Central memory CD8-positive, alpha-beta T cell (primary cell): ENCODE measurements around the gene INO80.
"Not testable (repeated sequence)": the region's sequence is repeated elsewhere in the genome, so short reads cannot be mapped to it uniquely, and the experiment has no call there.

ENCODE experiments used
- ATAC-seq: fragments of 150-1000 bp; cut with Tn5 transposase; replicated peaks from 2 replicates; pipeline ENCODE4 v1.10.0; 2022; ENCODE audit warnings: mild to moderate bottlenecking, moderate FRiP score, moderate number of reproducible peaks; ENCODE audit not compliant: poor library complexity, severe bottlenecking; ENCODE audit errors: extremely low read depth
- DNase-seq, 2 donors: peaks; one replicate each; pipeline ENCODE4 v3.0.0; 2021; ENCODE audit warnings: low spot score in 2 of 2
- H3K27ac Mint-ChIP-seq: one replicate; pipeline ENCODE4 v1.8.0; 2022; ENCODE audit warnings: low read depth, mild to moderate bottlenecking, moderate library complexity, mixed read lengths
- H3K27me3 Mint-ChIP-seq: one replicate; pipeline ENCODE4 v1.8.0; 2022; ENCODE audit warnings: mixed read lengths
- H3K36me3 Mint-ChIP-seq: one replicate; pipeline ENCODE4 v1.8.0; 2022; ENCODE audit warnings: mild to moderate bottlenecking, moderate library complexity, mixed read lengths; ENCODE audit not compliant: insufficient read depth
- H3K4me1 Mint-ChIP-seq: one replicate; pipeline ENCODE4 v1.8.0; 2022; ENCODE audit warnings: mixed read lengths
- H3K4me3 Mint-ChIP-seq: one replicate; pipeline ENCODE4 v1.8.0; 2022; ENCODE audit warnings: mild to moderate bottlenecking, moderate library complexity, mixed read lengths
- H3K9me3 Mint-ChIP-seq: one replicate; pipeline ENCODE4 v1.8.0; 2022; ENCODE audit warnings: mixed read lengths

Gene INO80

DNA sequence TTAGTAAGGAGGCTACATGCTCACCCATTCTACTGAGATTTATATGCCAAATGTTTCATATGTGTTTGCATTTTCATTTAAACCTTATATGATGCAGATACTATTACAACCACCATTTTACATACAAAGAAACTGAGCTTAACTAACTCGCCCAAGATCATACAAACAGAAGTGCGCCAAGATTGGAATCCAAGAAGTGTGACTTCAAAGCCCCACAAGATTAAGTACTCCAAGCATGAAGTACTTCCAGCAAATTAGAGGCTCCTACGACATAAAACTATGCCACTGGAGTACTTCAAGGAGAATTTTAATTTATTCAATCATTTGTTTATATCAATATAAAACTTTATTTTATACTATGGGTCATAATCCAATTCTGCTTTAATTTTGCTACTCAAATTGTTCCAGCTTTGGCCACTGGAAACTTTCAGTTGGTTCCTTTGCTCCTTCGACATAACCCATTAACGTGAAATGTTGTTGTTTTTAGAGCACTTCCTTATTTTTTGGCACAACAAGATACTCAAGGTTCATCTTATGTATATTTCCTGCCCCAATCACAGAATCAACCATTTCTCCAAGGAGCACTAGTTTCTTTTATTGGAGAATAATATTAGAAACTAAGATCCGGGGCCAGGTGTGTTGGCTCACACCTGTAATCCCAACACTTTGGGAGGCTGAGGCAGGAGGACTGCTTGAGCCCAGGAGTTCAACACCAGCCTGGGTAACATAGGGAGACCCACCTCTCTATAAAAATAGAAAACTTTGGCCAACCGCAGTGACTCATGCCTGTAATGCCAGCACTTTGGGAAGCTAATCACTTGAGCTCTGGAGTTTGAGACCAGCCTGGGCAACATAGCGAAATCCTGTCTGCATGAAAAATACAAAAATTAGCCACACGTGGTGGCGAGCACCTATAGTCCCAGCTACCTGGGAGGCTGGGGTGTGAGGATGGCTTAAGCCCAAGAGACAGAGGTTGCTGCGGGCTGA is 10.4 kb downstream of the INO80 start:
- DNase-seq (no peak), ATAC-seq (no peak)
- Mint-ChIP-seq H3K9me3 (no peaks in the 10 kb centered on the region), H3K36me3 (peaks cover 14% of the 10 kb centered on the region), H3K4me1 (peaks cover 28% of the 10 kb centered on the region), H3K27ac (peak overlapping the region; percentile 51), H3K27me3 (no peaks in the 10 kb centered on the region), H3K4me3 (no peak overlapping the region)

DNA sequence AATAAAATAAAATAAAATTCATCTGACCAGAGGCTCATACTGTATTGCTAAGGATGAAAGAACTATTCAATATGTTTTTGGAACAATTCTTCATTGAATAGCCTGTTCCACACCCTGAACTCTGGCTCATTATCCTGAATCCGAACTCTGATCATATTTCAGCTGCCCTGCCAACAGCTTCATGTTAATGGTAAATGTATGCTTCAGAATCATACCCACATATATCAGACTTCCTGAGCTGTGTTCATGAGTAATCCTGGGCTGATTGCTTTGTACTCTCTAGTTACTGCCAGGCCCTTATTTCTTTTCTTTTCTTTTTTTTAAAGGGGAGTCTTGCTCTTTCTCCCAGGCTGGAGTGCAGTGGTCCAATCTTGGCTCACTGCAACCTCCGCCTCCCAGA is 11.8 kb downstream of the INO80 start:
- no peaks in the 10 kb centered on the region for H3K27me3 Mint-ChIP-seq
- peaks cover 28% of the 10 kb centered on the region for H3K4me1 Mint-ChIP-seq
- no peaks in the 10 kb centered on the region for H3K9me3 Mint-ChIP-seq
- no peak overlapping the region for H3K27ac Mint-ChIP-seq
- peaks cover 12% of the 10 kb centered on the region for H3K36me3 Mint-ChIP-seq
- ATAC-seq: no peak
- no peak for DNase-seq
- no peak overlapping the region for H3K4me3 Mint-ChIP-seq

DNA sequence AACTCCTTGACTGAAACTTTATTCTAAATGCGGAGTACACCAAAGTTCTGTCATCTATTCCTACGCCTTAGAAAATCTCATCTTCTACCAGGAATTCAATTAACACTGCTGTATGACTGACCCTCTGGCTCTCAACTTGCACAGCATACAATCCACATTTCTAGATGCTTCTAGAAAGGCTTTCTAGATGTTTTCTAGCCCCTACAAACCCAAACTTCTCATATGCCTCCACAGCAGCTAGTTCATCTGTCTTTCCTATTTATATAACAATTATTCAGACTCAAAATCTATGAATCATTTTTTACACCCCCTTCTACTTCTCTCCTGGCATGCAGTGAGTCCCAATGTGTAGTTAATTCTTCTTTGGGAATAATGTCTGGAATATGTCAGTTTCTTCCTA is 13.2 kb downstream of the INO80 start:
- Mint-ChIP-seq H3K36me3 (peaks cover 14% of the 10 kb centered on the region), H3K4me1 (peaks cover 22% of the 10 kb centered on the region), H3K9me3 (no peaks in the 10 kb centered on the region), H3K4me3 (no peak overlapping the region), H3K27ac (no peak overlapping the region), H3K27me3 (no peaks in the 10 kb centered on the region)
- no peak for ATAC-seq
- no peak for DNase-seq

GRCh38 chr15:41096178-41096577 is 19.9 kb downstream of the INO80 start:
- no peak overlapping the region for H3K4me3 Mint-ChIP-seq
- H3K27ac Mint-ChIP-seq: peak overlapping the region; percentile 39
- peaks cover 49% of the 10 kb centered on the region for H3K36me3 Mint-ChIP-seq

GRCh38 chr15:41085029-41085428 is 31.1 kb downstream of the INO80 start:
- Mint-ChIP-seq H3K9me3 (no peaks in the 10 kb centered on the region), H3K4me3 (no peak overlapping the region), H3K36me3 (peaks cover 72% of the 10 kb centered on the region), H3K4me1 (no peaks in the 10 kb centered on the region), H3K27ac (peak overlapping the region; percentile 19), H3K27me3 (no peaks in the 10 kb centered on the region)
- DNase-seq: no peak
- no peak for ATAC-seq

More at GRCh38 chr15:41096178-41096577, 19.9 kb downstream of the INO80 start:
- DNase-seq (no peak), ATAC-seq (no peak)
- Mint-ChIP-seq H3K9me3 (no peaks in the 10 kb centered on the region), H3K4me1 (peaks cover 3% of the 10 kb centered on the region), H3K27me3 (no peaks in the 10 kb centered on the region)

DNA sequence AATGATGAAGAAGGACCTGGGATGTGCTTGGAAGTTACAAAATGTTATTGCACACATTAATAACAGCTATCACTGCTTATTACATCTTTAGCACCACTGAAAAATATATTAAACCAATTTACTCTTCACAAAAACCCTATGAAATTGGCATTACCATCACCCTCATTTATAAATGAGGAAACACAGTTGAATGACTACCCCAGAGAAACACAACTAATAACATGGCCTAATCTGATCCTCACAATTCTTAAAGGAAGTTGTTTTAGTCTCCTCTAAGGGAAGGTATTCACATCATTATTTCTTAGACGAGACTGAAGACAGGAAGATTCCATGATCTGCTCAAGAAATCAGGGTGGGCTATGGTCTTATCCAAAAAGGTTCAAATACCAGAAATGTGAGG is 35.9 kb downstream of the INO80 start:
- Mint-ChIP-seq H3K27ac (no peak overlapping the region), H3K27me3 (no peaks in the 10 kb centered on the region), H3K9me3 (no peaks in the 10 kb centered on the region), H3K4me1 (no peaks in the 10 kb centered on the region), H3K36me3 (peaks cover 72% of the 10 kb centered on the region), H3K4me3 (no peak overlapping the region)
- no peak for ATAC-seq
- DNase-seq: no peak

DNA sequence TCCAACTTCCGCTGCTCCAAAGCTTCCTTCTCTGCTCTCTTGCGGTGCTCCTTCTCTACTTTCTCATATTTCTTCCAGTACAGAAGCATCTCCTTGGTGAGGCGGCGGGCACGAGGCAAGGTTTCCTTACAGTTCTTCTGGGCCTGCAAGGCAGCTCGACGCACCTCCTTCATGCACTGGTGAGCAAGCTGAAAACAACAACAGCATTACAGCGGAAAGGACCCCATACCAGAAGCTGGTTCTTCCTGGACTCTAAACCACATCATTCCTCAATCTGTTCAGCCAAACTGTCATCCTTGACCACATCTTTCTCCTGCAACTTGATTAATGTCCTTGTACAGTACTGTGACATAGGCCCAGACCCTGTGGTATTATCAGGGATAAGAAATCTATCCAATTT is 36.4 kb downstream of the INO80 start:
- no peaks in the 10 kb centered on the region for H3K9me3 Mint-ChIP-seq
- no peak for ATAC-seq
- no peaks in the 10 kb centered on the region for H3K27me3 Mint-ChIP-seq

GRCh38 chr15:41078879-41079278 is 37.2 kb downstream of the INO80 start:
- not testable (repeated sequence) for ATAC-seq, H3K27me3 Mint-ChIP-seq, DNase-seq, H3K9me3 Mint-ChIP-seq, H3K4me3 Mint-ChIP-seq, H3K4me1 Mint-ChIP-seq, H3K27ac Mint-ChIP-seq
- H3K36me3 Mint-ChIP-seq: peaks cover 70% of the 10 kb centered on the region

More for the DNA sequence above, 36.4 kb downstream of the INO80 start:
- H3K27ac Mint-ChIP-seq: no peak overlapping the region
- H3K4me3 Mint-ChIP-seq: no peak overlapping the region
- no peaks in the 10 kb centered on the region for H3K4me1 Mint-ChIP-seq
- peaks cover 72% of the 10 kb centered on the region for H3K36me3 Mint-ChIP-seq
- DNase-seq: no peak

GRCh38 chr15:41078125-41078524 is 38.0 kb downstream of the INO80 start:
- ATAC-seq (no peak), DNase-seq (no peak)
- Mint-ChIP-seq H3K9me3 (no peaks in the 10 kb centered on the region), H3K4me3 (no peak overlapping the region), H3K27ac (no peak overlapping the region), H3K36me3 (peaks cover 69% of the 10 kb centered on the region), H3K4me1 (no peaks in the 10 kb centered on the region), H3K27me3 (no peaks in the 10 kb centered on the region)

GRCh38 chr15:41073028-41073427 is 43.1 kb downstream of the INO80 start:
- Mint-ChIP-seq H3K4me1 (no peaks in the 10 kb centered on the region), H3K36me3 (peaks cover 60% of the 10 kb centered on the region), H3K4me3 (no peak overlapping the region), H3K27ac (no peak overlapping the region), H3K9me3 (no peaks in the 10 kb centered on the region), H3K27me3 (no peaks in the 10 kb centered on the region)
- no peak for ATAC-seq
- DNase-seq: no peak

GRCh38 chr15:41072013-41072412 is 44.1 kb downstream of the INO80 start:
- Mint-ChIP-seq H3K4me1 (no peaks in the 10 kb centered on the region), H3K9me3 (no peaks in the 10 kb centered on the region), H3K27me3 (no peaks in the 10 kb centered on the region), H3K36me3 (peaks cover 64% of the 10 kb centered on the region), H3K4me3 (no peak overlapping the region), H3K27ac (no peak overlapping the region)
- ATAC-seq (no peak), DNase-seq (no peak)

GRCh38 chr15:41066516-41066915 is 49.6 kb downstream of the INO80 start:
- no peaks in the 10 kb centered on the region for H3K27me3 Mint-ChIP-seq
- H3K36me3 Mint-ChIP-seq: peaks cover 48% of the 10 kb centered on the region
- H3K4me3 Mint-ChIP-seq: no peak overlapping the region

GRCh38 chr15:41061667-41062066 is 54.4 kb downstream of the INO80 start:
- DNase-seq: no peak
- Mint-ChIP-seq H3K27ac (no peak overlapping the region), H3K36me3 (peaks cover 40% of the 10 kb centered on the region), H3K4me1 (no peaks in the 10 kb centered on the region), H3K4me3 (no peak overlapping the region), H3K9me3 (no peaks in the 10 kb centered on the region), H3K27me3 (no peaks in the 10 kb centered on the region)
- no peak for ATAC-seq

More at GRCh38 chr15:41066516-41066915, 49.6 kb downstream of the INO80 start:
- Mint-ChIP-seq H3K9me3 (no peaks in the 10 kb centered on the region), H3K4me1 (no peaks in the 10 kb centered on the region), H3K27ac (no peak overlapping the region)
- DNase-seq (no peak), ATAC-seq (no peak)
